IPS-20b (cell line): ENCODE results near the gene CD1E.
"Not testable (repeated sequence)": the region's sequence is repeated elsewhere in the genome, so short reads cannot be mapped to it uniquely, and the experiment has no call there.

Experiments
- H3K27ac ChIP-seq: one replicate; pipeline ENCODE4 v1.5.1; 2013; ENCODE audit warnings: low read length
- H3K27me3 ChIP-seq: 2 replicates; pipeline ENCODE4 v1.6.1; 2013; ENCODE audit warnings: mild to moderate bottlenecking, low read length, inconsistent platforms; ENCODE audit not compliant: insufficient read depth
- H3K36me3 ChIP-seq: 2 replicates; pipeline ENCODE4 v1.6.1; 2013; ENCODE audit warnings: low read depth, mild to moderate bottlenecking, inconsistent platforms, low read length, moderate library complexity; ENCODE audit not compliant: insufficient read depth
- H3K4me1 ChIP-seq: 2 replicates; pipeline ENCODE4 v1.6.1; 2013; ENCODE audit warnings: mild to moderate bottlenecking, control low read depth, inconsistent platforms, low read length, moderate library complexity; ENCODE audit not compliant: insufficient read depth
- H3K4me3 ChIP-seq: 2 replicates; pipeline ENCODE4 v1.5.1; 2013; ENCODE audit warnings: mild to moderate bottlenecking, low read length, inconsistent platforms
- H3K9ac ChIP-seq: 2 replicates; pipeline ENCODE4 v1.6.1; 2013; ENCODE audit warnings: low read depth, mild to moderate bottlenecking, inconsistent platforms, low read length, moderate library complexity
- H3K9me3 ChIP-seq: 2 replicates; pipeline ENCODE4 v1.6.1; 2013; ENCODE audit warnings: mild to moderate bottlenecking, low read depth, low read length, inconsistent platforms; ENCODE audit not compliant: insufficient read depth

CD1E gene

DNA sequence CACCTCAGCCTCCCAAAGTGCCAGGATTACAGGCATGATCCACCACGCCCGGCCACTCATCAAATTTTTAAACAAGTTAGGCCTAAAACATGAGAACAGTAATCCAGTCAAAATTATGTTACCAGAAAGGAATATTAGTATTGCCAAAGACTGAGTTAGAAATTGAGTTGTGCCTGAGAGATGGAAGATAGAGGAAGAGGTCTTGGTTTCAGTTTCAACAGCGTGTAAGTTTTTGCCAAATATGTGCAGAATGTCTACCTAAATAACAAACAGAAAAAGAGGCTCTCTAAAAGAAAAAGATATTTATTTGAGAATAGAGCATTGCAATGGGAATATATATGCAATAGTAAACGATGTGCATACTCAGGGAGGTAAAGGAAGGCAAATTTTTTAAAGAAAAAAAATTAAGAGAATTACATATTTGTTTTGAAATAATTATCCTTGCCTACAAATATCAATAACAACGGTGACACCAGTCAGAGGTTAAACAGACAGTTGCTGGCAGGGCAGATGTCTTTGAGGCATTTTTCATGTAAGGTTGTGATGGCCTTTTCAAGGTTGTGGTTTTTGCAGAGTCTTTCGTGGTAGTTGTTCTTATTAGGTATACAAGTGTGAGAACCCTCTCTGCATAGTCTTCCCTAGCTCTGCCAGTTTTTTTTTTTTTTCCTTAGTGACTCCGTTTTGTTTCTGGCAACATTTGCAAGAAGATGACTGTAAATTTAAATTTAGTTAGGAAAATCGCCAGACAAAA is 20.1 kb upstream of the CD1E start:
- Histone ChIP-seq H3K27me3 (no peaks in the 10 kb centered on the region), H3K27ac (no peak overlapping the region), H3K4me1 (no peaks in the 10 kb centered on the region), H3K4me3 (no peak overlapping the region), H3K36me3 (no peaks in the 10 kb centered on the region), H3K9ac (no peak overlapping the region), H3K9me3 (no peaks in the 10 kb centered on the region)

DNA sequence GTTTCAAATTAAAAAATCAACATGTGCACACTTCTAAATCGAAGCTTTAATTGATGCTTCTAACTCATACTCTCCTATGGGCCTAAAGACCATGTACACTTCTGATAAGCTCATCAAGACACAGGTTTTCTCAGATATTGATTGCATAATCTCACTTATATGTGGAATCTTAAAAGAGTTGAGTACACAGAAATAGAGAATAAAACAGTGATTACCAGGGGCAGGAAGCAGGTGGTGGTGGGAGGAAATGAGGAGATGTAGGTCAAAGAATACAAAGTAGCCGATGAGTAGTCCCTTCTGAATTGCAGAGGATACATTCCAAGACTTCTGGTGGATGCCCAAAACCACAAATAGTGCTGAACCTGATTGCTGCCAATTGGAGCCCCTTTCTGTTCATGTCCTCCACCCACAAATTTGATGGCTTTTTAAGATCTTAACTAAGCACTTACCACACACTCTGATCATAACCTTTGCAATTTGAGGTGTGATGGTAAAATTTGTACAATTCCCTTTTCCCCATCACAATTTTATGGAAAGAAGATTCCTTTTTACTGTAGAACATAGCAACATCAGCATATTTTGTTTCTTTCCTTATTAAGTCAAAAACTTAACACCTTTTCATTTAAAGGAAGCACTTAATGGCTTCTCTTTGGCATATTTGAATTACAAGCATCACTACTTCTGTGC is 19.0 kb upstream of the CD1E start:
- Histone ChIP-seq H3K9me3 (no peaks in the 10 kb centered on the region), H3K4me3 (no peak overlapping the region), H3K4me1 (no peaks in the 10 kb centered on the region), H3K36me3 (no peaks in the 10 kb centered on the region), H3K9ac (no peak overlapping the region), H3K27me3 (no peaks in the 10 kb centered on the region), H3K27ac (no peak overlapping the region)

DNA sequence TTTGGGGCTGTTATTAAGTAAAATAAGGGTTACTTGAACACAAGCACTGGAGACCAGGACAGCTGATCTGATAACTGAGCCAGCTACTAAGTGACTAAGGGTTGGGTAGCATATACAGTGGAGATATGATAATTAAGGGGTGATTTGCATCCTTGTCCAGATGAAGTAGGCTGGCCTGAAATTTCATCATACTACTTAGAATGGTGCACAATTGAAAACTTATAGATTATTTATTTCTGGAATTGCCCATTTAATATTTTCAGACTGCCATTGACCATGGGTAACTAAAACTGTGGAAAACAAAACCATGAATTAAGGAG is 18.5 kb upstream of the CD1E start:
- no peaks in the 10 kb centered on the region for H3K4me1 ChIP-seq
- H3K4me3 ChIP-seq = no peak overlapping the region
- H3K27me3 ChIP-seq = no peaks in the 10 kb centered on the region
- H3K9ac ChIP-seq = no peak overlapping the region
- no peaks in the 10 kb centered on the region for H3K36me3 ChIP-seq
- H3K27ac ChIP-seq = no peak overlapping the region
- no peaks in the 10 kb centered on the region for H3K9me3 ChIP-seq

GRCh38 chr1:158336413-158336812 is 17.3 kb upstream of the CD1E start:
- H3K36me3 ChIP-seq, H3K9me3 ChIP-seq, H3K27me3 ChIP-seq, H3K27ac ChIP-seq, H3K9ac ChIP-seq, H3K4me3 ChIP-seq, H3K4me1 ChIP-seq: not testable (repeated sequence)

GRCh38 chr1:158348946-158349345 is 4.7 kb upstream of the CD1E start:
- not testable (repeated sequence) for H3K4me3 ChIP-seq, H3K4me1 ChIP-seq, H3K27me3 ChIP-seq, H3K36me3 ChIP-seq, H3K9me3 ChIP-seq, H3K27ac ChIP-seq, H3K9ac ChIP-seq

- Histone ChIP-seq H3K4me1 (peaks cover 8% of the 10 kb centered on the region; the same call in 1 of the 2 replicates), H3K27ac (no peak overlapping the region), H3K27me3 (no peaks in the 10 kb centered on the region)
Observed at GRCh38 chr1:158354255-158354654, 561 bp downstream of the CD1E start.

GRCh38 chr1:158355773-158356285 is 2.1 kb downstream of the CD1E start:
- Histone ChIP-seq H3K27ac (no peak overlapping the region), H3K36me3 (no peaks in the 10 kb centered on the region), H3K27me3 (no peaks in the 10 kb centered on the region), H3K4me3 (no peak overlapping the region), H3K9me3 (no peaks in the 10 kb centered on the region), H3K4me1 (peaks cover 8% of the 10 kb centered on the region; the same call in 1 of the 2 replicates), H3K9ac (no peak overlapping the region)

More at GRCh38 chr1:158354255-158354654, 561 bp downstream of the CD1E start:
- Histone ChIP-seq H3K9me3 (no peaks in the 10 kb centered on the region), H3K4me3 (no peak overlapping the region), H3K9ac (no peak overlapping the region), H3K36me3 (no peaks in the 10 kb centered on the region)

GRCh38 chr1:158356616-158357015 is 2.9 kb downstream of the CD1E start:
- Histone ChIP-seq H3K27ac (no peak overlapping the region), H3K4me3 (no peak overlapping the region), H3K9ac (no peak overlapping the region), H3K36me3 (no peaks in the 10 kb centered on the region), H3K4me1 (peaks cover 8% of the 10 kb centered on the region; the same call in 1 of the 2 replicates), H3K9me3 (no peaks in the 10 kb centered on the region), H3K27me3 (no peaks in the 10 kb centered on the region)

DNA sequence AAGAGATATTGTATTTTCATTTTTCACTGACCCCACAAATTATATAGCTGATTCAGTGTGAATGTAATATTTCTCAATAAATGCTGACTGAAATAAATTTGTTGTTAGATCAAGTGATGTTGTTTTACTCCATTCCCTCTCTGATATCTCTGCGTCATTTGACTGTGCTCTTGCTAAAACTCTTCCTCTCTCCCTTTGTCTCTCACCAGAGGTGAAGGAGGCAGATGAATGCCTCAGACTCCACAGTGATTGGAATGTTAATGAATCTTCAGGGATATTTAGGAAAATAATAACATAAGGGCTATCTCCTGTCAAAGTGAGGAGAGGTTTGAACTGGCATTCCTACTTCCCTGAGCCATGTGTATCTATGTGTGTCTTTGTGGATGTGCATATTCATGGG is 3.7 kb downstream of the CD1E start:
- H3K9ac ChIP-seq = no peak overlapping the region
- no peaks in the 10 kb centered on the region for H3K36me3 ChIP-seq
- no peaks in the 10 kb centered on the region for H3K27me3 ChIP-seq
- no peak overlapping the region for H3K4me3 ChIP-seq
- no peaks in the 10 kb centered on the region for H3K9me3 ChIP-seq
- H3K27ac ChIP-seq = peak overlapping the region; percentile 30
- H3K4me1 ChIP-seq = peaks cover 8% of the 10 kb centered on the region; the same call in 1 of the 2 replicates

GRCh38 chr1:158362482-158362881 is 8.8 kb downstream of the CD1E start:
- Histone ChIP-seq H3K4me3 (no peak overlapping the region), H3K27me3 (no peaks in the 10 kb centered on the region), H3K36me3 (no peaks in the 10 kb centered on the region), H3K9me3 (no peaks in the 10 kb centered on the region), H3K4me1 (peaks cover 3% of the 10 kb centered on the region; the same call in 1 of the 2 replicates), H3K27ac (no peak overlapping the region), H3K9ac (no peak overlapping the region)

GRCh38 chr1:158362941-158363340 is 9.2 kb downstream of the CD1E start:
- Histone ChIP-seq H3K9me3 (no peaks in the 10 kb centered on the region), H3K9ac (no peak overlapping the region), H3K27ac (no peak overlapping the region), H3K36me3 (no peaks in the 10 kb centered on the region), H3K4me3 (no peak overlapping the region), H3K27me3 (no peaks in the 10 kb centered on the region), H3K4me1 (no peaks in the 10 kb centered on the region)

GRCh38 chr1:158366783-158367182 is 13.1 kb downstream of the CD1E start:
- no peak overlapping the region for H3K9ac ChIP-seq
- no peaks in the 10 kb centered on the region for H3K4me1 ChIP-seq
- H3K27ac ChIP-seq = no peak overlapping the region
- H3K4me3 ChIP-seq = no peak overlapping the region
- H3K27me3 ChIP-seq = no peaks in the 10 kb centered on the region
- H3K36me3 ChIP-seq = no peaks in the 10 kb centered on the region
- no peaks in the 10 kb centered on the region for H3K9me3 ChIP-seq
